ENCODE results near the gene TTC13.

Gene TTC13

GRCh38 chr1:230877924-230878590 lies 100.6 kb downstream of the TTC13 start:
- no peak for TF ChIP-seq CTCF (conservative IDR thresholded peaks at IDR 0.05; ENCODE audit: low read length)
- no peak for DNase-seq (ENCODE audit: low read depth)
- H3K4me3 ChIP-seq (ENCODE audit: low read length), result no peak overlapping the region

DNA sequence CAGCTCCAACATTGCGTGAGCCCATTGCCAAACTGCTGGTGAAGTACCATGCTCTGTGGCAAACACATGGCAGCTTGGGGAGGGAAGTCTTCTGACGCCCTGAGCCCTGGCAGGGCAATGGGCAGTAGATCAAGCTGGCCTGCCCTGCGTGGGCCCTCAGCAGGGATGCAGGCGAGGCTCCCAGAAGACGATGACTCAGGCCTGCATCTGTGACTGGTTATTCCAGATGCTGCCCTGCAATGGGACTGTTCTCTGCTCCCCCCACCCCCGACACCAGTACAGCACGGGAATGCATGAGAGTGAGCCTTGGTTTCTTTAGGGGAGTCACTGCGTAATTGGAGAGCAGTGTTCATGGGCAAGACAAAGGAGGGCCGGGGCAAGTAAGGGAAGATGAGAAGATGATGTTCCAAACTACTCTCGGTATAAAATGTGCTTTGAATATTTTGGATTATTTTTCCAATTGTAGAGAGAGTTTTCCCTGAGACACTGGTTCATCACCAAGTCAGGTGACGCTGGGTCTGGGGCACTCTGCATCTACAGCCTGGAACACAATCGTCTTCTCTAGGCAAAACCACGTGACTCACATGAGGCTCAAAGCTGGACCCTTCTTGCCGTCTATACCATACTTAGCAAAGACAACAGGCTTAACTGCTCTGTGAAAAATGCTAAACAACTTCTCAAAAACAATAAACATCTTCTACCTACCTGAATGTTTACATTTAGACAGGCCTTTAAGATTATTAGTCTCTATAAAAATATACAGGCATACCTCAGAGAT lies 101.3 kb downstream of the TTC13 start:
- H3K4me3 ChIP-seq (ENCODE audit: low read length), result no peak overlapping the region
- no peak for TF ChIP-seq CTCF (conservative IDR thresholded peaks at IDR 0.05; ENCODE audit: low read length)
- DNase-seq (ENCODE audit: low read depth), result peak; percentile 93

- no peak for DNase-seq (ENCODE audit: low read depth)
- H3K4me3 ChIP-seq (ENCODE audit: low read length), result no peak overlapping the region
- no peak for TF ChIP-seq CTCF (conservative IDR thresholded peaks at IDR 0.05; ENCODE audit: low read length)
Observed at GRCh38 chr1:230876660-230877059, 102.0 kb downstream of the TTC13 start.

DNA sequence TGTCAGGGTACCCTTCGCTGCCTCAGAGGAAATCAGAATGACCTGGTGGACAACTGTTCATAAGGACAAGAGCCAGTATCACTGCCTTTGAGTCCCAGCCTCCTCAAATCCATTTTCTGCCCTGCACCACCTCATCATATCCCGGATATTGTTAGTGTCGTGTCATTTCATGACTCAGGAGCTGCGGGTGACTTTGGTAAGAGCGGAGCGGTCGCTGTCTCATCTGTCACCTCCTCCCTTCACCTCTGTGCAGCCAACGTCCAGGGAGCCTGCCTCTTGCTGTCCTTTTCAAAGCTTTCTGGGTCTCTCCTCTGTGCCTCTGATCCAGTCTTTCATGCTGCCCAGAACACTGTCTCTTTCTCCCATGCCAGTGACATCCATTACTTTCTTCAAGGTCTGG lies 103.3 kb downstream of the TTC13 start:
- no peak for DNase-seq (ENCODE audit: low read depth)
- no peak overlapping the region for H3K4me3 ChIP-seq (ENCODE audit: low read length)
- no peak for TF ChIP-seq CTCF (conservative IDR thresholded peaks at IDR 0.05; ENCODE audit: low read length)

- TF ChIP-seq CTCF (conservative IDR thresholded peaks at IDR 0.05; ENCODE audit: low read length), result no peak
- no peak overlapping the region for H3K4me3 ChIP-seq (ENCODE audit: low read length)
- no peak for DNase-seq (ENCODE audit: low read depth)
Observed at GRCh38 chr1:230870916-230871315, 107.7 kb downstream of the TTC13 start.

- DNase-seq (ENCODE audit: low read depth), result peak; percentile 76
- no peak for TF ChIP-seq CTCF (conservative IDR thresholded peaks at IDR 0.05; ENCODE audit: low read length)
- peak overlapping the region; percentile 61 for H3K4me3 ChIP-seq (ENCODE audit: low read length)
Observed at GRCh38 chr1:230869500-230869899, 109.2 kb downstream of the TTC13 start.
